ENCODE measurements around the gene NINJ1.
"Not testable (repeated sequence)": the region's sequence is repeated elsewhere in the genome, so short reads cannot be mapped to it uniquely, and the experiment has no call there.

The NINJ1 gene

GRCh38 chr9:93120846-93121315 lies 13.2 kb downstream of the NINJ1 start:
- no peak for DNase-seq (ENCODE audit: low read depth in 2 of 3, low spot score in 2 of 3)

GRCh38 chr9:93119953-93120845 lies 13.9 kb downstream of the NINJ1 start:
- no peak for DNase-seq (ENCODE audit: low read depth in 2 of 3, low spot score in 2 of 3)

- no peak for DNase-seq (ENCODE audit: low read depth in 2 of 3, low spot score in 2 of 3)
Observed at GRCh38 chr9:93119703-93119952, 14.4 kb downstream of the NINJ1 start.

- DNase-seq (ENCODE audit: low read depth in 2 of 3, low spot score in 2 of 3), result no peak
Observed at GRCh38 chr9:93118863-93119702, 15.0 kb downstream of the NINJ1 start.

- no peak for DNase-seq (ENCODE audit: low read depth in 2 of 3, low spot score in 2 of 3)
Observed at GRCh38 chr9:93117924-93118862, 15.9 kb downstream of the NINJ1 start.

- not testable (repeated sequence) for DNase-seq (ENCODE audit: low read depth in 2 of 3, low spot score in 2 of 3)
Observed at GRCh38 chr9:93117521-93117920, 16.5 kb downstream of the NINJ1 start.

- no peak for DNase-seq (ENCODE audit: low read depth in 2 of 3, low spot score in 2 of 3)
Observed at GRCh38 chr9:93116072-93116961, 17.7 kb downstream of the NINJ1 start.

GRCh38 chr9:93115486-93116071 lies 18.5 kb downstream of the NINJ1 start:
- DNase-seq (ENCODE audit: low read depth in 2 of 3, low spot score in 2 of 3), result no peak

GRCh38 chr9:93114984-93115335 lies 19.1 kb downstream of the NINJ1 start:
- no peak for DNase-seq (ENCODE audit: low read depth in 2 of 3, low spot score in 2 of 3)

GRCh38 chr9:93114169-93114983 lies 19.7 kb downstream of the NINJ1 start:
- DNase-seq (ENCODE audit: low read depth in 2 of 3, low spot score in 2 of 3), result no peak

- no peak for DNase-seq (ENCODE audit: low read depth in 2 of 3, low spot score in 2 of 3)
Observed at GRCh38 chr9:93112864-93113389, 21.1 kb downstream of the NINJ1 start.

- no peak for DNase-seq (ENCODE audit: low read depth in 2 of 3, low spot score in 2 of 3)
Observed at GRCh38 chr9:93112116-93112863, 21.8 kb downstream of the NINJ1 start.

GRCh38 chr9:93111371-93112115 lies 22.5 kb downstream of the NINJ1 start:
- DNase-seq (ENCODE audit: low read depth in 2 of 3, low spot score in 2 of 3), result no peak

GRCh38 chr9:93111001-93111370 lies 23.1 kb downstream of the NINJ1 start:
- DNase-seq (ENCODE audit: low read depth in 2 of 3, low spot score in 2 of 3), result no peak

GRCh38 chr9:93110311-93110855 lies 23.7 kb downstream of the NINJ1 start:
- no peak for DNase-seq (ENCODE audit: low read depth in 2 of 3, low spot score in 2 of 3)

GRCh38 chr9:93108291-93109041 lies 25.6 kb downstream of the NINJ1 start:
- DNase-seq (ENCODE audit: low read depth in 2 of 3, low spot score in 2 of 3), result no peak

- no peak for DNase-seq (ENCODE audit: low read depth in 2 of 3, low spot score in 2 of 3)
Observed at GRCh38 chr9:93107825-93108161, 26.3 kb downstream of the NINJ1 start.

Data from activated CD8-positive, alpha-beta memory T cell treated with anti-CD3 and anti-CD28 coated beads for 48 hours (primary cell).